MM.1S (cell line): Measurements from ENCODE around the gene PCDH7.

Experiments used
- DNase-seq: peaks from one replicate; pipeline ENCODE4 v3.0.0-alpha.2; 2015
- H2AFZ ChIP-seq: fragments of 300-600 bp; sonication (generic); 2 replicates; pipeline ENCODE4 v1.6.0; 2016; ENCODE audit warnings: antibody characterized with exemption, low read length
- H3F3A ChIP-seq: fragments of 300-600 bp; sonication (generic); 2 replicates; pipeline ENCODE4 v1.6.1; 2016; ENCODE audit warnings: mild to moderate bottlenecking, antibody characterized with exemption, low read length, moderate library complexity, mixed read lengths; ENCODE audit not compliant: insufficient read depth
- H3K27ac ChIP-seq: fragments of 300-600 bp; sonication (generic); 2 replicates; pipeline ENCODE4 v1.5.1; 2016; ENCODE audit warnings: mild to moderate bottlenecking, low read length
- H3K27me3 ChIP-seq: fragments of 300-600 bp; sonication (generic); replicated peaks from 2 replicates; pipeline ENCODE4 v1.6.0; 2016; ENCODE audit warnings: low read length; ENCODE audit not compliant: insufficient read depth
- H3K36me3 ChIP-seq: fragments of 300-600 bp; sonication (generic); replicated peaks from 2 replicates; pipeline ENCODE4 v1.6.1; 2016; ENCODE audit warnings: mild to moderate bottlenecking, low read length, mixed read lengths; ENCODE audit not compliant: insufficient read depth
- H3K4me1 ChIP-seq: fragments of 300-600 bp; sonication (generic); 2 replicates; pipeline ENCODE4 v1.6.1; 2016; ENCODE audit warnings: low read length, mixed read lengths
- H3K4me2 ChIP-seq: fragments of 300-600 bp; sonication (generic); 2 replicates; pipeline ENCODE4 v1.6.0; 2016; ENCODE audit warnings: low read depth, low read length
- H3K4me3 ChIP-seq: fragments of 300-600 bp; sonication (generic); 2 replicates; pipeline ENCODE4 v1.5.1; 2016; ENCODE audit warnings: low read length, mixed read lengths
- H3K79me2 ChIP-seq: fragments of 300-600 bp; sonication (generic); 2 replicates; pipeline ENCODE4 v1.6.1; 2016; ENCODE audit warnings: mixed run types, low read length, mixed read lengths
- H3K9ac ChIP-seq: fragments of 300-600 bp; sonication (generic); 2 replicates; pipeline ENCODE4 v1.6.1; 2016; ENCODE audit warnings: low read length, mixed read lengths
- H3K9me2 ChIP-seq: fragments of 300-600 bp; sonication (generic); replicated peaks from 2 replicates; pipeline ENCODE4 v1.6.1; 2016; ENCODE audit warnings: mild to moderate bottlenecking, low read length, mixed read lengths; ENCODE audit not compliant: insufficient read depth
- H3K9me3 ChIP-seq: fragments of 300-600 bp; sonication (generic); replicated peaks from 2 replicates; pipeline ENCODE4 v1.6.1; 2016; ENCODE audit warnings: mild to moderate bottlenecking, low read length, mixed read lengths; ENCODE audit not compliant: insufficient read depth
- H4K20me1 ChIP-seq: fragments of 300-600 bp; sonication (generic); 2 replicates; pipeline ENCODE4 v1.6.1; 2016; ENCODE audit warnings: mild to moderate bottlenecking, low read length, moderate library complexity, mixed read lengths; ENCODE audit not compliant: insufficient read depth
- EZH2 ChIP-seq: fragments of 300-600 bp; sonication (generic); optimal IDR thresholded peaks from 2 replicates; pipeline ENCODE3; 2017; ENCODE audit warnings: low read depth, mild to moderate bottlenecking, antibody characterized with exemption, low read length, mixed read lengths
- EZH2phosphoT487 ChIP-seq: fragments of 300-600 bp; sonication (generic); IDR thresholded peaks from 2 replicates; pipeline ENCODE4 v1.6.1; 2018; ENCODE audit warnings: antibody characterized with exemption, low read length
- TF ChIP-seq, protein P1 (sequence below): fragments of 300-600 bp; sonication (generic); IDR thresholded peaks from 2 replicates; pipeline ENCODE4 v1.5.1; 2016; ENCODE audit warnings: antibody characterized with exemption, low read length, mixed read lengths

Gene PCDH7

DNA sequence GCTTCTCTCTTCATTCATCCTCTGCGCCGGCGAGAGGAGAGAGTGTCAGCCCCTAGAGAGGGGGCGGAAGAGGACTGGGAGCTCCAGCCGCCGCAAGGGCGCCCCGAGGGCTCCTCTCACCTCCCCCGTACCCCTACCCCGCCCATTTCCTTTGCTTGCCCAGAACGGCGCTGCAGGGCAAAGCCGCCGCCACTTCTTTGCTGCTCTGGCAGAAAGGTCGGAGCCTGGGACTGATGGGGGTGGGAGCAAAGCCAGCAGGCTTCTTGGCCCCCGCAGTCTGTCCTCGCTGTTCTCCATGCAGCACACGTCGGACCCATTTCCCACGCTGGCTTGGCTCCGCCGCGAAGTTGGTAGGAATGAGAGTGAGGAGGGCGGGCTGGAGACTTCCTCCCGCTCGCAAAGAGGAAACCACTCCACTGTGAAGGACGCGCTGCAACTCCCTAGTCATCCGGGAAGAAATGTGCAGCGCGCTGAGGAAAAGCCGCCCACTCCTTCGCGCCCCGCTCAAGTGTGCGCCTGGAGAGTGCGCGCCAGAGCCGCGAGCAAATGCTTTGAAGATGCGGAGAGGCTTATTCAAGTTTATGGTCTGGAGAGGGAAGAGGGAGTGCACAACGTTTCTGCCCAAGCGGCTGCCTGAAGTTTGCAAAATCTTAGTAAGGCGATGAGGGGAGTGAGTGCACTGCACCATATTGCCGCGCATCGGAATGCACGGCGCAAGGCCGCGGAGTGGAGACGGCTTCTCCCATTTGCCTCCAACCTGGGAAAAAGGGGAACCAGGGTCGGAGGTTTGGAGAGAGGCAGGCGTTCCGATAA lies 2.8 kb upstream of the PCDH7 start:
- peak overlapping the region; percentile 54 for H2AFZ ChIP-seq
- peak; percentile 88 for DNase-seq
- peak overlapping the region; percentile 43; the same call in 1 of the 2 replicates for H3K4me2 ChIP-seq

DNA sequence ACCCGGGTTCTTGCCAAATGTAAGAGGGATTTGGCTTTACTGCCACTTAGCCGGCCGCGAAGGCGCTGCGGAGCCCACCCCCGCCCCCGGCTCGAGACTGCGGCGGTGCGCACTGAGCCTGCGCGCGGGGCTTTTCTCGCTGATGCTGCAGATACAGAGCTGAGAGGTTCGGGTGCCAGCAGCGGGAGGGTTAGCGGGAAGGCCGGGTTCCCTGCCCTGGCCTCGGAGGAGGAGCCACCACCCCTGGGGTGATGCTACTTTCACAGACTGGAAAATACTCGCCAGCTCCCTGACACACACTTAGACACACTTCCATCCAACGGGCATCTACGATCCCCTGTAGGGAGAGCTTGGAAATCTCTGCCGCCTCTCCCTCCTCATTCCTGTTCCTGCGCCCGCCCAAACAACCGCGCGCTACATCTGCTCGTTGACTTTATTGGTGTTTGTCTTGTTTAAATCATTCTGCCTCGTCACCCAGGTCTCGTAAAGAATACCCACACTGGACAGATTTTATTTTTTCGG lies 2.1 kb upstream of the PCDH7 start:
- H3K4me1 ChIP-seq, result peaks cover 6% of the 10 kb centered on the region; the same call in 1 of the 2 replicates
- no peak overlapping the region for H2AFZ ChIP-seq
- H3K79me2 ChIP-seq, result no peaks in the 10 kb centered on the region
- H4K20me1 ChIP-seq, result no peaks in the 10 kb centered on the region
- no peak for DNase-seq
- TF ChIP-seq EZH2phosphoT487 (no peak), EZH2 (no peak)
- TF ChIP-seq, protein P1, sequence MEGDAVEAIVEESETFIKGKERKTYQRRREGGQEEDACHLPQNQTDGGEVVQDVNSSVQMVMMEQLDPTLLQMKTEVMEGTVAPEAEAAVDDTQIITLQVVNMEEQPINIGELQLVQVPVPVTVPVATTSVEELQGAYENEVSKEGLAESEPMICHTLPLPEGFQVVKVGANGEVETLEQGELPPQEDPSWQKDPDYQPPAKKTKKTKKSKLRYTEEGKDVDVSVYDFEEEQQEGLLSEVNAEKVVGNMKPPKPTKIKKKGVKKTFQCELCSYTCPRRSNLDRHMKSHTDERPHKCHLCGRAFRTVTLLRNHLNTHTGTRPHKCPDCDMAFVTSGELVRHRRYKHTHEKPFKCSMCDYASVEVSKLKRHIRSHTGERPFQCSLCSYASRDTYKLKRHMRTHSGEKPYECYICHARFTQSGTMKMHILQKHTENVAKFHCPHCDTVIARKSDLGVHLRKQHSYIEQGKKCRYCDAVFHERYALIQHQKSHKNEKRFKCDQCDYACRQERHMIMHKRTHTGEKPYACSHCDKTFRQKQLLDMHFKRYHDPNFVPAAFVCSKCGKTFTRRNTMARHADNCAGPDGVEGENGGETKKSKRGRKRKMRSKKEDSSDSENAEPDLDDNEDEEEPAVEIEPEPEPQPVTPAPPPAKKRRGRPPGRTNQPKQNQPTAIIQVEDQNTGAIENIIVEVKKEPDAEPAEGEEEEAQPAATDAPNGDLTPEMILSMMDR, result no peak
- peak overlapping the region; percentile 88; the same call in 1 of the 2 replicates for H3K4me2 ChIP-seq
- H3K9me3 ChIP-seq, result no peaks in the 10 kb centered on the region
- H3K36me3 ChIP-seq, result no peaks in the 10 kb centered on the region
- peaks cover 8% of the 10 kb centered on the region; the same call in 1 of the 2 replicates for H3F3A ChIP-seq
- peak overlapping the region; percentile 61; the same call in 1 of the 2 replicates for H3K4me3 ChIP-seq
- no peaks in the 10 kb centered on the region for H3K27me3 ChIP-seq
- H3K9me2 ChIP-seq, result no peaks in the 10 kb centered on the region
- H3K9ac ChIP-seq, result no peak overlapping the region
- no peak overlapping the region for H3K27ac ChIP-seq

More for the DNA sequence above, 2.8 kb upstream of the PCDH7 start:
- no peak for TF ChIP-seq EZH2phosphoT487
- TF ChIP-seq, protein P1, result peak; percentile 4; the same call in 1 of the 2 replicates
- Histone ChIP-seq H3K9me3 (no peaks in the 10 kb centered on the region), H3K4me3 (peak overlapping the region; percentile 59), H3K27me3 (no peaks in the 10 kb centered on the region), H3K79me2 (no peaks in the 10 kb centered on the region), H3K9ac (no peak overlapping the region), H3K36me3 (no peaks in the 10 kb centered on the region), H3K9me2 (no peaks in the 10 kb centered on the region), H3F3A (peaks cover 8% of the 10 kb centered on the region; the same call in 1 of the 2 replicates), H4K20me1 (no peaks in the 10 kb centered on the region), H3K27ac (no peak overlapping the region; the same call in 1 of the 2 replicates), H3K4me1 (peaks cover 6% of the 10 kb centered on the region; the same call in 1 of the 2 replicates)

DNA sequence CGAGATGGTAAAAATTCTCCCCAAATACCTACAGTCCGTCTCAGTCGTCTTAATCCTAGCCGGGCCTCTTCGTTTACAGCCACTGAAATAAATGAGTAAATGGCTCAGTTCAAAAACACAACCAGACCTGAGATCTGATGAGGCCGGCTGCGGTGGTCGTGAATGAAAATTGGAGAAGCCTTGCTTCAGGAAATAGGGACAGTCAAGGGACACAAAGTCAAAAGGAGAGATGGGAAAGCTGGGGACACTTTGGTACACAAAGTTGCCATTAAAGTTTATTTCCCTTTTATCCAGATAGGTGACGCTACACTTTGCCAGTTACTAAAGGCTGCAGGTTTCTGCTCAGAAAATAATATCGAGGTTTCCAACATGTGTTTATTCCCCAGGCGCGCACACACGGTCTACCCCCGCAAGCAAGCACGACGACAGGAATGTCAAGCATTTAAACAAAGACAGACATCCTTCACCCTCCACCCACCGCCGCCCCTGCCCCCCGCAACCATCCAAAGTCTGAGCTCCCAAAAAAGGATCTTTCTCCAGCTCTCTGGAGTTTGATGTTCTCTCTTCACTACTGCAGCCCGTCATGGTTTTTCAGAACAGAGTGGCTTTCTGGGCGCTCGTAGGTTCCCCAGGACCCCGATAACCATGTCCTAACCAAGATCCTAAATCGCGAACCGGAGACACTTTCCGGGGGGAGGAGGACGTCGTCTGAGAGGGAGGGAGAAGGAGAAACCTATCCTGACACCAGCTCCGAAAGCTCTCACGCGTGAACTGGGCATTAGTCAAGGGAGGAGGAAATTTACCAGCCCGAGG lies 1.3 kb upstream of the PCDH7 start:
- H3K9me3 ChIP-seq, result no peaks in the 10 kb centered on the region
- H3K9ac ChIP-seq, result no peak overlapping the region
- no peaks in the 10 kb centered on the region for H4K20me1 ChIP-seq
- no peak for TF ChIP-seq EZH2phosphoT487
- TF ChIP-seq, protein P1, result peak; percentile 12; the same call in 1 of the 2 replicates
- H2AFZ ChIP-seq, result 0 out of 2 replicates have a peak overlapping the region, but pooled peaks have one; percentile 51
- no peak overlapping the region for H3K27ac ChIP-seq
- H3K4me3 ChIP-seq, result peak overlapping the region; percentile 61
- H3K79me2 ChIP-seq, result no peaks in the 10 kb centered on the region
- H3K4me2 ChIP-seq, result peak overlapping the region; percentile 88
- no peak for DNase-seq
- no peaks in the 10 kb centered on the region for H3K27me3 ChIP-seq
- H3K9me2 ChIP-seq, result no peaks in the 10 kb centered on the region
- peaks cover 6% of the 10 kb centered on the region; the same call in 1 of the 2 replicates for H3K4me1 ChIP-seq
- no peaks in the 10 kb centered on the region for H3K36me3 ChIP-seq
- peaks cover 8% of the 10 kb centered on the region; the same call in 1 of the 2 replicates for H3F3A ChIP-seq
